ENCODE results near the gene AFF3. TPM values are rescaled to one million over a fixed set of nuclear protein-coding genes. Genes with fewer than 3 reads are reported as not detected.

The AFF3 gene
- total and polyA plus RNA-seq, 2 of the 13 experiments (the other 11 are each of a cell fraction or from before 2014, with no cell fraction given), result not detected

GRCh38 chr2:99974275-99974674, 168.1 kb downstream of the AFF3 start (continued):
- TF ChIP-seq ISL2 (CRISPR knock-in tag; IDR thresholded peaks at IDR 0.05) (no peak), ZNF337 (CRISPR knock-in tag; IDR thresholded peaks at IDR 0.05; ENCODE audit: borderline replicate concordance, low read depth) (no peak), ZNF33A (CRISPR knock-in tag; IDR thresholded peaks at IDR 0.05; ENCODE audit: borderline replicate concordance) (no peak), ZSCAN30 (CRISPR knock-in tag; IDR thresholded peaks at IDR 0.05) (no peak), ATF1 (CRISPR knock-in tag; IDR thresholded peaks at IDR 0.05) (no peak)

- intact Hi-C loops (cut with micrococcal nuclease; ENCODE audit: unreplicated experiment), result no loop called here
These were observed 171.0 kb downstream of the AFF3 start for GRCh38 chr2:99971326-99971900.

GRCh38 chr2:99970292-99970868, 172.0 kb downstream of the AFF3 start:
- ChIA-PET POLR2A (no interaction called here), CTCF (ENCODE audit: low intra/inter-chr PET ratio, low total read pairs) (no interaction called here)
- Histone ChIP-seq H3K4me3 (replicated peaks in 1 of 3; ENCODE audit: insufficient read depth in 1 of 3, low read depth in 2 of 3, low read length in 3 of 3) (no peak overlapping the region), H2AFZ (ENCODE audit: low read length) (no peak overlapping the region), H3K9ac (ENCODE audit: insufficient read depth, low read depth, low read length) (no peak overlapping the region), H3K36me3 (replicated peaks in 1 of 2; ENCODE audit: control insufficient read depth in 1 of 2, insufficient read depth in 2 of 2, low read length in 2 of 2) (no peaks in the 10 kb centered on the region), H4K20me1 (ENCODE audit: insufficient read depth, low read length) (no peaks in the 10 kb centered on the region), H3K27ac (ENCODE audit: extremely low read length, insufficient read depth, low read length) (no peak overlapping the region), H3K4me2 (ENCODE audit: low read depth, low read length) (no peak overlapping the region), H3K79me2 (ENCODE audit: insufficient read depth, low read length) (no peaks in the 10 kb centered on the region), H3K9me3 (ENCODE audit: low read length) (no peaks in the 10 kb centered on the region), H3K27me3 (ENCODE audit: control insufficient read depth in 1 of 2, insufficient read depth in 2 of 2, low read length in 2 of 2) (peaks cover 2 to 4% of the 10 kb centered on the region in 2 experiments; a peak in 1 of 5 replicates), H3K4me1 (ENCODE audit: insufficient read depth, low read length) (no peaks in the 10 kb centered on the region)
- BruUV-seq (replicated peaks), result no TSS peak
- ATAC-seq, result no peak
- no peak for DNase-seq (ENCODE audit: low spot score)
- intact Hi-C loops (cut with micrococcal nuclease; ENCODE audit: unreplicated experiment) (no loop called here), in situ Hi-C loops (cut with HindIII; ENCODE audit: extremely low pct_ligation_motif_present, low pct_unique_long_range_greater_than_20kb) (no loop called here)
- 36% methylated on average over 12 of the region's 12 CpGs for WGBS (ENCODE audit: low lambda C conversion rate)
- TF ChIP-seq ATF7 (IDR thresholded peaks at IDR 0.05), result peak; percentile 38; the same call in 1 of the 2 replicates
- no peak for TF ChIP-seq ATF7 (CRISPR knock-in tag; IDR thresholded peaks at IDR 0.05)
- no peak for TF ChIP-seq ZNF18 (CRISPR knock-in tag; IDR thresholded peaks at IDR 0.05; ENCODE audit: insufficient replicate concordance)
- TF ChIP-seq ZNF354B (CRISPR knock-in tag; IDR thresholded peaks at IDR 0.05), result no peak
- FAIRE-seq, result no peak

More at GRCh38 chr2:99971326-99971900, 171.0 kb downstream of the AFF3 start:
- Histone ChIP-seq H3K9me3 (ENCODE audit: low read length) (no peaks in the 10 kb centered on the region), H3K79me2 (ENCODE audit: insufficient read depth, low read length) (no peaks in the 10 kb centered on the region), H3K27ac (ENCODE audit: extremely low read length, insufficient read depth, low read length) (no peak overlapping the region), H3K9ac (ENCODE audit: insufficient read depth, low read depth, low read length) (no peak overlapping the region), H4K20me1 (ENCODE audit: insufficient read depth, low read length) (no peaks in the 10 kb centered on the region), H3K36me3 (replicated peaks in 1 of 2; ENCODE audit: control insufficient read depth in 1 of 2, insufficient read depth in 2 of 2, low read length in 2 of 2) (no peaks in the 10 kb centered on the region), H3K4me3 (replicated peaks in 1 of 3; ENCODE audit: insufficient read depth in 1 of 3, low read depth in 2 of 3, low read length in 3 of 3) (no peak overlapping the region), H3K4me2 (ENCODE audit: low read depth, low read length) (no peak overlapping the region), H3K4me1 (ENCODE audit: insufficient read depth, low read length) (no peaks in the 10 kb centered on the region), H3K27me3 (ENCODE audit: control insufficient read depth in 1 of 2, insufficient read depth in 2 of 2, low read length in 2 of 2) (peaks cover 2 to 4% of the 10 kb centered on the region in 2 experiments; a peak in 1 of 5 replicates), H2AFZ (ENCODE audit: low read length) (no peak overlapping the region)
- ATAC-seq (no peak), DNase-seq (ENCODE audit: low spot score) (no peak), FAIRE-seq (no peak)
- POLR2A ChIA-PET, result no interaction called here
- TF ChIP-seq GFI1 (CRISPR knock-in tag; IDR thresholded peaks at IDR 0.05; ENCODE audit: borderline replicate concordance) (no peak), SP140L (CRISPR knock-in tag; IDR thresholded peaks at IDR 0.05; ENCODE audit: borderline replicate concordance) (no peak)
- BruUV-seq (replicated peaks), result no TSS peak
- 36% methylated on average over 3 of the region's 3 CpGs for WGBS (ENCODE audit: low lambda C conversion rate)
- in situ Hi-C loops (cut with HindIII; ENCODE audit: extremely low pct_ligation_motif_present, low pct_unique_long_range_greater_than_20kb), result no loop called here
- CTCF ChIA-PET (ENCODE audit: low intra/inter-chr PET ratio, low total read pairs), result no interaction called here

Data from HepG2 (cell line).